22Rv1 (cell line): ENCODE data around the gene LDAF1.

Source experiments
- CTCF ChIP-seq: fragments of 450-650 bp; IDR thresholded peaks from 2 replicates; pipeline ENCODE4 v1.5.1; 2017; ENCODE audit warnings: mild to moderate bottlenecking
- ZFX ChIP-seq: fragments of 450-650 bp; IDR thresholded peaks from 2 replicates; pipeline ENCODE4 v1.6.1; 2017; ENCODE audit warnings: antibody characterized with exemption, borderline replicate concordance

DNA sequence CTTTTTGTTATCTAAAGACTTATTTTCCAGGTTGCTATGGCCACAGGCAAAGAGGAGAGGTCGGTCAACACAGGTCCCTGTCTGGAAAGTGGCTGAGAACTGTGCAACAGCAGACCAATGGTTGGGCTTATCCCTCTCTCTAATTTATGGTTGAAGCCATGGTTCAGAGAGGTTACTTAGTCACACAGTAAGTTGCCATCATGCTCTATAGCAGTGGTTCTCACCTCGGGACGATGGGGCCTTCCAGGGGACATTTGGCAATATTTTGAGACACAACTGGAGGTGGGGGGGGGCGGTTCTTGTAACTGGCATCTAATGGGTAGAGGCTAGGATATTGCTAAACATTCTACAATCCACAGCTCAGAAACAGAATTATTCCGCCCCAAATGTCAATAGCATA is 842 bp upstream of the LDAF1 start:
- TF ChIP-seq CTCF (no peak), ZFX (no peak)
